Fibroblast of villous mesenchyme (primary cell): ENCODE data around the gene TEX2. TPM values are rescaled to one million over a fixed set of nuclear protein-coding genes. Genes with fewer than 3 reads are reported as not detected.

Experiments
- DNase-seq: peaks from one replicate; pipeline ENCODE4 v3.0.0-alpha.2; 2010; ENCODE audit warnings: low read depth
- H3K4me3 ChIP-seq: 2 replicates; pipeline ENCODE4 v1.5.1; 2011; ENCODE audit warnings: low read depth, mild to moderate bottlenecking, low read length
- total RNA-seq: library from RNA; depleted of rRNA; stranded (reverse); fragments of >200 nt; gene quantifications from 2 replicates; pipeline ENCODE4 v1.2.3, GENCODE V29; 2012
- TF ChIP-seq, protein P1 (sequence below): IDR thresholded peaks from 2 replicates; pipeline ENCODE4 v1.5.1; 2012; ENCODE audit warnings: low read depth, mild to moderate bottlenecking, low read length; ENCODE audit not compliant: insufficient read depth

Gene TEX2
- total RNA-seq, 1 donor: 45.8 TPM

DNA sequence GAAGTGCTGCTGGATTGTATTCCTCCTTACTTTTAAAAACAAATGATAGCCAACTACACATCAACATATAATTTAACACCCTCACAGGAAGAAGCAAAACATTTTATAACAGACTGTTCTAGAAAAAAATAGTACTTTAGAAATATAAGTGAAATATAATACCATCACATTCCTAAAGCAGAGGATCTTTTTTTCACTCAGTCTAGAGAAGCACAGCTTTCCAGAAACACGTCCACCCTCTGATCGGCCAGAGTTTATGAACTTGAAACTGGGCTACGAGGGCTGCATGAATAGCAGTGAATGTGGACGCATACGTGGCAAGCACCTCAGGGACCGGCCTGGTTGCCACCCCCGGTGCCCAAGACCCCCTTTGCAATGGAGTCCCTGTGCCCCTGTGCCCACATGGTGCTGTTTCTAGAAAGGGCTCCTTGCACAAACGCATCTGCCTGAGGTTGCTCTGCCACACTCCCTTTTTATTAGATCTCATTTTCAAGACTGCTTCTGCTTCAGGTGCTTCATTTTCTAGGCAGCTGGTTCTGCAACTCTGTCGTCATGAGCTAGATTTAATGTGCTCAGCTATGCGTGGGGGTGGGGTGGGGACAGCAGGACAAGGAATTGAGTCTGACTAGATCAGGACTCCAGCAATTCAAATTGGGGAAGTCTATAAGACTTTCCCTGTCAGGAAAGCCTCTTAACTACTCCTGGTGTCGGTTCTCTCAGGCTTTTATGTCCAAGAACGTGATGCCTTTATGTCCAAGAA, 104.0 kb downstream of the TEX2 start:
- no peak overlapping the region for H3K4me3 ChIP-seq
- DNase-seq: no peak
- TF ChIP-seq, protein P1, sequence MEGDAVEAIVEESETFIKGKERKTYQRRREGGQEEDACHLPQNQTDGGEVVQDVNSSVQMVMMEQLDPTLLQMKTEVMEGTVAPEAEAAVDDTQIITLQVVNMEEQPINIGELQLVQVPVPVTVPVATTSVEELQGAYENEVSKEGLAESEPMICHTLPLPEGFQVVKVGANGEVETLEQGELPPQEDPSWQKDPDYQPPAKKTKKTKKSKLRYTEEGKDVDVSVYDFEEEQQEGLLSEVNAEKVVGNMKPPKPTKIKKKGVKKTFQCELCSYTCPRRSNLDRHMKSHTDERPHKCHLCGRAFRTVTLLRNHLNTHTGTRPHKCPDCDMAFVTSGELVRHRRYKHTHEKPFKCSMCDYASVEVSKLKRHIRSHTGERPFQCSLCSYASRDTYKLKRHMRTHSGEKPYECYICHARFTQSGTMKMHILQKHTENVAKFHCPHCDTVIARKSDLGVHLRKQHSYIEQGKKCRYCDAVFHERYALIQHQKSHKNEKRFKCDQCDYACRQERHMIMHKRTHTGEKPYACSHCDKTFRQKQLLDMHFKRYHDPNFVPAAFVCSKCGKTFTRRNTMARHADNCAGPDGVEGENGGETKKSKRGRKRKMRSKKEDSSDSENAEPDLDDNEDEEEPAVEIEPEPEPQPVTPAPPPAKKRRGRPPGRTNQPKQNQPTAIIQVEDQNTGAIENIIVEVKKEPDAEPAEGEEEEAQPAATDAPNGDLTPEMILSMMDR: no peak

DNA sequence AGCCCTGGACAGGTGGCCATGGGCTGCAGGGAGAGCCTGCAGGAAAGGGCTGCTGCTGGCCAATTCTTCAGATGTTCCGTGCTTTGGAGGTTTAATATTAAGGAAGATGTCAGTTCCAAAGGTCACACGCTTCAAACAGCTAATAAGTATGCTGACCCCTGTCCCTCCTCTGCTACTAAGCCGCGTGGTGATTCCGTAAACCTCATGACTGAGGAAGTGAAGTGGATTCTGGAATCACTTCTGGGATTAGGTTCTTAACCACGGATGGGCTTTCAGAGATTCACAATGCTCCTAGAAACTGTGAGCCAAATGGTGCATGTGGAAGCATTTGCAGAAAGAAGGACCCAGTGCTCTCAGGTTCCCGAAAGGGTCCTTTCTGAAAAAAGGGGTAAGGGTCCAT, 104.7 kb downstream of the TEX2 start:
- TF ChIP-seq, protein P1: no peak
- H3K4me3 ChIP-seq: no peak overlapping the region
- DNase-seq: no peak

- DNase-seq: no peak
- TF ChIP-seq, protein P1: no peak
- no peak overlapping the region for H3K4me3 ChIP-seq
Measured at GRCh38 chr17:64157669-64158180, 105.3 kb downstream of the TEX2 start.

- TF ChIP-seq, protein P1: no peak
- no peak overlapping the region for H3K4me3 ChIP-seq
- no peak for DNase-seq
Measured at GRCh38 chr17:64156670-64157069, 106.4 kb downstream of the TEX2 start.

GRCh38 chr17:64155751-64156544, 107.1 kb downstream of the TEX2 start:
- H3K4me3 ChIP-seq: no peak overlapping the region
- TF ChIP-seq, protein P1: no peak
- DNase-seq: no peak

- no peak overlapping the region for H3K4me3 ChIP-seq
- DNase-seq: no peak
Measured at GRCh38 chr17:64155129-64155528, 107.9 kb downstream of the TEX2 start.

More at GRCh38 chr17:64155129-64155528, 107.9 kb downstream of the TEX2 start:
- TF ChIP-seq, protein P1: no peak
